Fibroblast of lung (primary cell): Measurements from ENCODE around the gene WDR45B.

Experiments used
- EZH2 ChIP-seq: IDR thresholded peaks from 2 replicates; pipeline ENCODE4 v1.5.1; 2012; ENCODE audit warnings: low read length, control low read depth, mild to moderate bottlenecking; ENCODE audit errors: missing control alignments
- TF ChIP-seq, protein P1 (sequence below), 2 donors: IDR thresholded peaks in 1 of 2; conservative IDR thresholded peaks in 1 of 2; 1 replicate in 1 of 2; 2 replicates in 1 of 2; pipeline ENCODE4 v1.5.1; 2011 to 2012; ENCODE audit warnings: low read length in 2 of 2, control low read depth in 1 of 2, inconsistent platforms in 1 of 2, low read depth in 1 of 2, mild to moderate bottlenecking in 1 of 2

DNA sequence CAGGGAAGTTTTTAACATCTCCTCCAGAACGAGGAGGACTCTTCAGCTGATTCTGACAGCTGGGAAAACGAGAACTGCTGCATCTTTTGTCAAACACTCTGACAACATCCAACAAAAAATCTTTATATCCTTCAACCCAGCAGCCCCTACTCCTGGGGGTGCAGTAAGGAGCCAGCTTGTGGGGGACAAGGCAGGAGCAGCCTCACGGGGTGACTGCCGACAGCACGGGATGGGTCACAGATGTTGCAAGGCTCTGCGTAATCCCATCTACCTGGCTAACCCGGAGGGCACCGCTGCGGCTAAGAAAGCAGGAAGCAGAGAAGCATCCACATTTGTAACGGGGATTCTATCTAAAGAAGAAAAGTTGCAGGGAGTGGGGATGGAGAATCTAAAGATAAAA, 28.6 kb downstream of the WDR45B start:
- TF ChIP-seq, protein P1, sequence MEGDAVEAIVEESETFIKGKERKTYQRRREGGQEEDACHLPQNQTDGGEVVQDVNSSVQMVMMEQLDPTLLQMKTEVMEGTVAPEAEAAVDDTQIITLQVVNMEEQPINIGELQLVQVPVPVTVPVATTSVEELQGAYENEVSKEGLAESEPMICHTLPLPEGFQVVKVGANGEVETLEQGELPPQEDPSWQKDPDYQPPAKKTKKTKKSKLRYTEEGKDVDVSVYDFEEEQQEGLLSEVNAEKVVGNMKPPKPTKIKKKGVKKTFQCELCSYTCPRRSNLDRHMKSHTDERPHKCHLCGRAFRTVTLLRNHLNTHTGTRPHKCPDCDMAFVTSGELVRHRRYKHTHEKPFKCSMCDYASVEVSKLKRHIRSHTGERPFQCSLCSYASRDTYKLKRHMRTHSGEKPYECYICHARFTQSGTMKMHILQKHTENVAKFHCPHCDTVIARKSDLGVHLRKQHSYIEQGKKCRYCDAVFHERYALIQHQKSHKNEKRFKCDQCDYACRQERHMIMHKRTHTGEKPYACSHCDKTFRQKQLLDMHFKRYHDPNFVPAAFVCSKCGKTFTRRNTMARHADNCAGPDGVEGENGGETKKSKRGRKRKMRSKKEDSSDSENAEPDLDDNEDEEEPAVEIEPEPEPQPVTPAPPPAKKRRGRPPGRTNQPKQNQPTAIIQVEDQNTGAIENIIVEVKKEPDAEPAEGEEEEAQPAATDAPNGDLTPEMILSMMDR (conservative IDR thresholded peaks at IDR 0.05 in 1 of 2, IDR thresholded peaks at IDR 0.05 in 1 of 2; ENCODE audit: low read depth in 1 of 2, low read length in 2 of 2): no peak
- no peak for TF ChIP-seq EZH2
